ENCODE measurements around the gene AKAIN1. TPM values are rescaled to one million over a fixed set of nuclear protein-coding genes. Genes with fewer than 3 reads are reported as not detected.

Gene AKAIN1
- total and polyA plus RNA-seq, 2 donors (not counting 1 experiment from before 2014, with no cell fraction given) = not detected

- Histone ChIP-seq H2AFZ (ENCODE audit: insufficient read depth, low read depth, low read length, poor library complexity, severe bottlenecking) (no peak overlapping the region), H3K9me3 (ENCODE audit: control extremely low read depth in 1 of 3, control insufficient read depth in 2 of 3, insufficient read depth in 1 of 3, low read length in 2 of 3) (no peaks in the 10 kb centered on the region), H3K27me3 (replicated peaks in 1 of 4; ENCODE audit: control extremely low read depth in 1 of 4, control insufficient read depth in 3 of 4, insufficient read depth in 4 of 4, low read length in 3 of 4) (no peaks in the 10 kb centered on the region), H3K4me2 (replicated peaks; ENCODE audit: low read depth, low read length, poor library complexity, severe bottlenecking) (no peak overlapping the region), H3K9ac (ENCODE audit: low read length) (no peak overlapping the region), H3K79me2 (ENCODE audit: control insufficient read depth, insufficient read depth, low read length) (no peaks in the 10 kb centered on the region), H4K20me1 (ENCODE audit: control insufficient read depth, insufficient read depth, low read length, poor library complexity, severe bottlenecking) (no peaks in the 10 kb centered on the region), H3K36me3 (replicated peaks in 1 of 2; ENCODE audit: control extremely low read depth in 1 of 2, control insufficient read depth in 1 of 2, extremely low read depth in 1 of 2, insufficient read depth in 2 of 2, low read length in 1 of 2) (no peaks in the 10 kb centered on the region), H3K4me3 (ENCODE audit: control extremely low read depth in 1 of 5, extremely low read depth in 1 of 5, insufficient read depth in 1 of 5, low read depth in 2 of 5, low read length in 4 of 5) (no peak overlapping the region), H3K27ac (ENCODE audit: low read length in 2 of 2) (no peak overlapping the region), H3K4me1 (ENCODE audit: control insufficient read depth in 2 of 2, insufficient read depth in 2 of 2, low read length in 2 of 2) (no peaks in the 10 kb centered on the region)
- 20% methylated on average over 1 of the region's 2 CpGs for WGBS (ENCODE audit: insufficient coverage)
- Mint-ChIP-seq H3K27me3 (peaks cover 7% of the 10 kb centered on the region), H3K9me3 (ENCODE audit: insufficient read depth) (no peaks in the 10 kb centered on the region), H3K4me3 (no peak overlapping the region), H3K27ac (no peak overlapping the region), H3K4me1 (no peaks in the 10 kb centered on the region)
- ChIA-PET POLR2A (no interaction called here), CTCF (no interaction called here)
- no peak for DNase-seq
- ATAC-seq (ENCODE audit: low read depth) = no peak
- intact Hi-C loops (cut with micrococcal nuclease) = no loop called here
- TF ChIP-seq, protein P1, sequence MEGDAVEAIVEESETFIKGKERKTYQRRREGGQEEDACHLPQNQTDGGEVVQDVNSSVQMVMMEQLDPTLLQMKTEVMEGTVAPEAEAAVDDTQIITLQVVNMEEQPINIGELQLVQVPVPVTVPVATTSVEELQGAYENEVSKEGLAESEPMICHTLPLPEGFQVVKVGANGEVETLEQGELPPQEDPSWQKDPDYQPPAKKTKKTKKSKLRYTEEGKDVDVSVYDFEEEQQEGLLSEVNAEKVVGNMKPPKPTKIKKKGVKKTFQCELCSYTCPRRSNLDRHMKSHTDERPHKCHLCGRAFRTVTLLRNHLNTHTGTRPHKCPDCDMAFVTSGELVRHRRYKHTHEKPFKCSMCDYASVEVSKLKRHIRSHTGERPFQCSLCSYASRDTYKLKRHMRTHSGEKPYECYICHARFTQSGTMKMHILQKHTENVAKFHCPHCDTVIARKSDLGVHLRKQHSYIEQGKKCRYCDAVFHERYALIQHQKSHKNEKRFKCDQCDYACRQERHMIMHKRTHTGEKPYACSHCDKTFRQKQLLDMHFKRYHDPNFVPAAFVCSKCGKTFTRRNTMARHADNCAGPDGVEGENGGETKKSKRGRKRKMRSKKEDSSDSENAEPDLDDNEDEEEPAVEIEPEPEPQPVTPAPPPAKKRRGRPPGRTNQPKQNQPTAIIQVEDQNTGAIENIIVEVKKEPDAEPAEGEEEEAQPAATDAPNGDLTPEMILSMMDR (IDR thresholded peaks at IDR 0.05) = no peak
- TF ChIP-seq EZH2 (IDR thresholded peaks at IDR 0.05; ENCODE audit: borderline replicate concordance, insufficient read depth, low read depth, low read length, poor library complexity, severe bottlenecking) = no peak
Measured at GRCh38 chr18:5107988-5108387, 89.1 kb downstream of the AKAIN1 start.

GRCh38 chr18:5106730-5107129, 90.3 kb downstream of the AKAIN1 start:
- Histone ChIP-seq H3K4me1 (ENCODE audit: control insufficient read depth in 2 of 2, insufficient read depth in 2 of 2, low read length in 2 of 2) (no peaks in the 10 kb centered on the region), H3K4me2 (replicated peaks; ENCODE audit: low read depth, low read length, poor library complexity, severe bottlenecking) (no peak overlapping the region), H3K27ac (ENCODE audit: low read length in 2 of 2) (no peak overlapping the region), H3K4me3 (ENCODE audit: control extremely low read depth in 1 of 5, extremely low read depth in 1 of 5, insufficient read depth in 1 of 5, low read depth in 2 of 5, low read length in 4 of 5) (no peak overlapping the region), H4K20me1 (ENCODE audit: control insufficient read depth, insufficient read depth, low read length, poor library complexity, severe bottlenecking) (no peaks in the 10 kb centered on the region), H3K79me2 (ENCODE audit: control insufficient read depth, insufficient read depth, low read length) (no peaks in the 10 kb centered on the region), H3K27me3 (replicated peaks in 1 of 4; ENCODE audit: control extremely low read depth in 1 of 4, control insufficient read depth in 3 of 4, insufficient read depth in 4 of 4, low read length in 3 of 4) (no peaks in the 10 kb centered on the region), H2AFZ (ENCODE audit: insufficient read depth, low read depth, low read length, poor library complexity, severe bottlenecking) (no peak overlapping the region), H3K9me3 (ENCODE audit: control extremely low read depth in 1 of 3, control insufficient read depth in 2 of 3, insufficient read depth in 1 of 3, low read length in 2 of 3) (no peaks in the 10 kb centered on the region), H3K36me3 (replicated peaks in 1 of 2; ENCODE audit: control extremely low read depth in 1 of 2, control insufficient read depth in 1 of 2, extremely low read depth in 1 of 2, insufficient read depth in 2 of 2, low read length in 1 of 2) (no peaks in the 10 kb centered on the region), H3K9ac (ENCODE audit: low read length) (no peak overlapping the region)
- WGBS (ENCODE audit: insufficient coverage) = no CpG with 5 or more reads among the region's 1 CpG
- DNase-seq (no peak), ATAC-seq (ENCODE audit: low read depth) (no peak)
- POLR2A ChIA-PET = no interaction called here
- Mint-ChIP-seq H3K9me3 (ENCODE audit: insufficient read depth) (no peaks in the 10 kb centered on the region), H3K27ac (no peak overlapping the region), H3K27me3 (peaks cover 7% of the 10 kb centered on the region), H3K4me1 (no peaks in the 10 kb centered on the region), H3K4me3 (no peak overlapping the region)
- TF ChIP-seq, protein P1 (IDR thresholded peaks at IDR 0.05) = no peak
- no peak for TF ChIP-seq EZH2 (IDR thresholded peaks at IDR 0.05; ENCODE audit: borderline replicate concordance, insufficient read depth, low read depth, low read length, poor library complexity, severe bottlenecking)
- CTCF ChIA-PET = no interaction called here
- intact Hi-C loops (cut with micrococcal nuclease) = no loop called here
